K562 (cell line): ENCODE data around the gene CCDC50. TPM values are rescaled to one million over a fixed set of nuclear protein-coding genes. Genes with fewer than 3 reads are reported as not detected.

Experiments used
- ATAC-seq: fragments of 200-7000 bp; cut with Tn5 transposase; 3 replicates; pipeline ENCODE4 v1.9.1; 2020; ENCODE audit warnings: moderate library complexity
- BruUV-seq: library from RNA; stranded (reverse); fragments of 400-500 nt; replicated peaks from 2 replicates; lab custom pipeline; 2021; lab: Mats Ljungman, UMichigan
- CTCF ChIA-PET: fragments of 300-600 bp; formaldehyde crosslinking; extraction: SDS; loops from one replicate; lab custom pipeline; 2021; ENCODE audit warnings: low intra/inter-chr PET ratio; lab: Yijun Ruan, JAX
- POLR2A ChIA-PET: fragments of 300-600, 350-650 bp; sonication (Branson Sonifier 250); formaldehyde crosslinking; extraction: SDS; loops from one replicate; lab custom pipeline; 2021; ENCODE audit warnings: antibody characterized with exemption, inconsistent platforms; lab: Yijun Ruan, JAX
- DNase-seq, 4 experiments: peaks; one replicate each; pipeline versions ENCODE4 v3.0.0 to v3.0.0-alpha.2; 2011 to 2018; ENCODE audit warnings: low spot score in 3 of 4, mixed read lengths in 3 of 4; ENCODE audit errors: extremely low read depth in 1 of 4
- FAIRE-seq: peaks from 2 replicates; lab custom pipeline; 2011; peaks lifted over from hg19 to GRCh38; lab: Jason Lieb, UNC
- H2AFZ ChIP-seq: 2 replicates; pipeline ENCODE4 v1.6.0; 2011; ENCODE audit warnings: low read depth, low read length, control low read depth, inconsistent platforms
- H3K27ac ChIP-seq: fragments of 200-600 bp; 3 replicates; pipeline ENCODE4 v1.8.0; 2011; ENCODE audit warnings: low read depth, mild to moderate bottlenecking, control low read depth, inconsistent platforms, low read length, moderate library complexity, mixed read lengths; ENCODE audit errors: extremely low read depth
- H3K27me3 ChIP-seq, 2 experiments: fragments of 300-600 bp in 1 of 2; 2 replicates in 1 of 2; 3 replicates in 1 of 2; pipeline versions ENCODE4 v1.6.0 to v1.8.0; 2011; ENCODE audit warnings: inconsistent platforms in 2 of 2, low read length in 2 of 2, mild to moderate bottlenecking in 1 of 2, mixed read lengths in 1 of 2, moderate library complexity in 1 of 2; ENCODE audit not compliant: control insufficient read depth in 2 of 2, insufficient read depth in 2 of 2
- H3K36me3 ChIP-seq: fragments of 300-600 bp; 3 replicates; pipeline ENCODE4 v1.8.0; 2011; ENCODE audit warnings: mild to moderate bottlenecking, low read length, inconsistent platforms; ENCODE audit not compliant: control insufficient read depth, insufficient read depth
- H3K4me1 ChIP-seq, 2 experiments: fragments of 200-600 bp in 1 of 2; replicated peaks in 1 of 2; 2 replicates in 1 of 2; 3 replicates in 1 of 2; pipeline versions ENCODE4 v1.5.1 to v1.8.0; 2011; ENCODE audit warnings: inconsistent platforms in 2 of 2, low read length in 2 of 2, mild to moderate bottlenecking in 1 of 2, mixed read lengths in 1 of 2, moderate library complexity in 1 of 2; ENCODE audit not compliant: control insufficient read depth in 2 of 2, insufficient read depth in 2 of 2
- H3K4me2 ChIP-seq: 2 replicates; pipeline ENCODE4 v1.6.1; 2011; ENCODE audit warnings: low read length, control low read depth, inconsistent platforms, mixed read lengths; ENCODE audit not compliant: insufficient read depth
- H3K4me3 ChIP-seq: fragments of 200-600 bp; sonication (generic), shearing (Covaris generic); 2 replicates; pipeline ENCODE4 v1.5.1; 2016; ENCODE audit warnings: control low read depth, inconsistent platforms
- H3K79me2 ChIP-seq: fragments of 200-600 bp; 3 replicates; pipeline ENCODE4 v1.8.0; 2011; ENCODE audit warnings: low read length, inconsistent platforms; ENCODE audit not compliant: control insufficient read depth, insufficient read depth
- H3K9ac ChIP-seq, 2 experiments: 2 replicates each; pipeline versions ENCODE4 v1.6.0 to v1.6.1; 2011; ENCODE audit warnings: low read depth in 2 of 2, low read length in 2 of 2, control low read depth in 1 of 2, inconsistent platforms in 1 of 2, mild to moderate bottlenecking in 1 of 2, mixed read lengths in 1 of 2; ENCODE audit not compliant: insufficient read depth in 1 of 2
- H3K9me1 ChIP-seq: one replicate; pipeline ENCODE4 v1.6.0; 2011; ENCODE audit warnings: inconsistent platforms, mild to moderate bottlenecking, low read length, moderate library complexity; ENCODE audit not compliant: control insufficient read depth, insufficient read depth
- H3K9me3 ChIP-seq: replicated peaks from 2 replicates; pipeline ENCODE4 v1.5.1; 2011; ENCODE audit warnings: low read depth, low read length, inconsistent platforms; ENCODE audit not compliant: control insufficient read depth, insufficient read depth
- H4K20me1 ChIP-seq: replicated peaks from 2 replicates; pipeline ENCODE4 v1.6.1; 2011; ENCODE audit warnings: low read length, inconsistent platforms, mixed read lengths; ENCODE audit not compliant: control insufficient read depth, insufficient read depth
- ARHGAP35 ChIP-seq: fragments of 450-650 bp; IDR thresholded peaks from 2 replicates; pipeline ENCODE4 v1.6.1; 2018; ENCODE audit not compliant: partially characterized antibody
- C11orf30 ChIP-seq: fragments of 450-650 bp; IDR thresholded peaks from 2 replicates; pipeline ENCODE4 v1.6.1; 2016; ENCODE audit warnings: low read depth, mild to moderate bottlenecking
- FOXJ3 ChIP-seq: sonication (generic); formaldehyde crosslinking; IDR thresholded peaks from 2 replicates; pipeline ENCODE4 v1.4.0; 2020; ENCODE audit warnings: mild to moderate bottlenecking, missing genetic modification reagents
- IFI16 ChIP-seq: fragments of 250-450 bp; sonication (Bioruptor Pico); IDR thresholded peaks from 2 replicates; pipeline ENCODE4 v2.1.2; 2022; ENCODE audit warnings: mild to moderate bottlenecking, inconsistent platforms
- NONO ChIP-seq, 2 experiments: fragments of 200-400 bp in 1 of 2; fragments of 450-650 bp in 1 of 2; formaldehyde crosslinking in 1 of 2; IDR thresholded peaks; 2 replicates each; pipeline ENCODE4 v1.6.1; 2017; ENCODE audit warnings: low read depth in 2 of 2, mild to moderate bottlenecking in 2 of 2, moderate library complexity in 2 of 2, low read length in 1 of 2
- RAD51 ChIP-seq: fragments of 450-650 bp; IDR thresholded peaks from 2 replicates; pipeline ENCODE4 v1.7.1; 2016; ENCODE audit warnings: low read depth, mild to moderate bottlenecking, borderline replicate concordance
- SPI1 ChIP-seq: IDR thresholded peaks from 2 replicates; pipeline ENCODE4 v1.6.1; 2011; ENCODE audit warnings: low read depth, low read length, control low read depth, borderline replicate concordance
- STAT6 ChIP-seq: sonication (generic); formaldehyde crosslinking; IDR thresholded peaks from 2 replicates; pipeline ENCODE4 v1.8.1; 2023; ENCODE audit warnings: mild to moderate bottlenecking, missing genetic modification reagents
- TFE3 ChIP-seq: fragments of 450-650 bp; formaldehyde crosslinking; IDR thresholded peaks from 2 replicates; pipeline ENCODE4 v1.4.0; 2020; ENCODE audit warnings: mild to moderate bottlenecking, mixed read lengths
- U2AF2 ChIP-seq: fragments of 200-400 bp; formaldehyde crosslinking; optimal IDR thresholded peaks from 2 replicates; pipeline ENCODE3; 2017; ENCODE audit warnings: low read depth, mild to moderate bottlenecking, low read length
- ZNF316 ChIP-seq: fragments of 450-650 bp; IDR thresholded peaks from 2 replicates; pipeline ENCODE4 v1.6.1; 2016
- WGBS: fragments of 100-300 bp; shearing (Covaris generic); methylation state at CpG from one replicate; pipeline ENCODE4 v1.1.6; 2016; ENCODE audit warnings: low coverage, mixed read lengths; ENCODE audit not compliant: insufficient coverage; ENCODE audit errors: missing lambda C conversion rate; 5-methylcytosine and 5-hydroxymethylcytosine counted together
- in situ Hi-C: fragments of 300-500 bp; cut with MboI; formaldehyde crosslinking; loops from 4 replicates; pipeline ENCODE4 v1.15.0; 2018; ENCODE audit warnings: inconsistent platforms, mixed read lengths
- intact Hi-C: fragments of 100-400 bp; cut with micrococcal nuclease; formaldehyde crosslinking; loops from 2 replicates; pipeline ENCODE4 v1.14.2; 2022
- polyA plus RNA-seq, 8 experiments: library from polyadenylated mRNA; depleted of rRNA in 4 of 8; stranded (reverse) in 5 of 8; unstranded in 3 of 8; fragments of >200 nt; fragmentation: Nextera tagmentation in 2 of 8; fragmentation: Illumina TruSeq in 1 of 8; extraction: Ambion mirVana in 2 of 8; extraction: Trizol in 1 of 8; gene quantifications; 2 replicates each; pipeline versions ENCODE4 v1.2.1 to v1.2.3, GENCODE V29; 2011 to 2014; ENCODE audit warnings: inconsistent platforms in 1 of 8, missing spikeins in 1 of 8
- total RNA-seq, 7 experiments: library from RNA; depleted of rRNA in 6 of 7; stranded (reverse); fragments of >200 nt in 6 of 7; fragmentation: Illumina TruSeq in 2 of 7; extraction: Trizol in 2 of 7; gene quantifications; 2 replicates each; pipeline versions ENCODE4 v1.2.1 to v1.2.3, GENCODE V29; 2011 to 2021; ENCODE audit warnings: low replicate concordance in 1 of 7

The CCDC50 gene
- total and polyA plus RNA-seq, 9 of the 15 experiments (the other 6 are each of a cell fraction or from before 2014, with no cell fraction given), result 8.4 to 63.4 (median 40.4) TPM

- Histone ChIP-seq H2AFZ (no peak overlapping the region), H3K27me3 (no peaks in the 10 kb centered on the region), H3K27ac (peak overlapping the region; percentile 33; the same call in 1 of the 3 replicates), H4K20me1 (0 out of 2 replicates have a peak, but pooled peaks cover 7% of the 10 kb centered on the region), H3K36me3 (no peaks in the 10 kb centered on the region), H3K79me2 (peaks cover 99% of the 10 kb centered on the region), H3K4me3 (no peak overlapping the region)
- FAIRE-seq, result no peak
- ATAC-seq, result no peak
- WGBS, result 50% methylated on average over 4 of the region's 4 CpGs
- ChIA-PET POLR2A (no interaction called here), CTCF (no interaction called here)
- no TSS peak for BruUV-seq
- in situ Hi-C loops, result no loop called here
- intact Hi-C loops, result loop anchor here (5.0 kb wide), 1 partner anchor 33 kb away; no protein-coding TSS in a partner anchor
- 0 out of 2 replicates have a peak, but pooled peaks have one; percentile 12 for TF ChIP-seq SPI1
- no peak for TF ChIP-seq U2AF2
- peak; percentile 37; the same call in 1 of the 2 replicates for TF ChIP-seq C11orf30
- TF ChIP-seq ZNF316, result peak; percentile 66
- TF ChIP-seq, all 486 proteins: peak for 3
- no peaks in the 10 kb centered on the region for H3K9me1 ChIP-seq
- H3K4me2 ChIP-seq, result peak overlapping the region; percentile 2; the same call in 1 of the 2 replicates
- DNase-seq, result peak in 3 of 4 experiments; percentile 0 to 4 (median 1)
- peaks cover 9 to 38% of the 10 kb centered on the region in 2 experiments; a peak in 4 of 5 replicates for H3K4me1 ChIP-seq
- H3K9ac ChIP-seq, result peak overlapping the region in 1 of 2 experiments; percentile 23; a peak in 1 of 4 replicates
- H3K9me3 ChIP-seq, result no peaks in the 10 kb centered on the region
These were observed 5.2 kb downstream of the CCDC50 start for GRCh38 chr3:191334346-191334893.

GRCh38 chr3:191336833-191337232 is 7.6 kb downstream of the CCDC50 start:
- Histone ChIP-seq H3K4me1 (peaks cover 6 to 41% of the 10 kb centered on the region in 2 experiments; a peak in 4 of 5 replicates), H4K20me1 (no peaks in the 10 kb centered on the region), H3K4me2 (no peak overlapping the region), H3K9me3 (no peaks in the 10 kb centered on the region), H2AFZ (no peak overlapping the region), H3K4me3 (no peak overlapping the region), H3K79me2 (peaks cover 99% of the 10 kb centered on the region), H3K27ac (no peak overlapping the region; the same call in 2 of the 3 replicates), H3K36me3 (no peaks in the 10 kb centered on the region), H3K27me3 (no peaks in the 10 kb centered on the region), H3K9me1 (no peaks in the 10 kb centered on the region), H3K9ac (no peak overlapping the region)
- ChIA-PET POLR2A (interaction anchor here (1.0 to 3.2 kb wide), 4 partner anchors 8 to 30 kb away, joined by 3 to 14 read pairs (median 6); no protein-coding TSS in a partner anchor), CTCF (no interaction called here)
- FAIRE-seq (no peak), ATAC-seq (peak; percentile 25), DNase-seq (peak in 3 of 4 experiments; percentile 0 to 1 (median 1))
- WGBS, result 11% methylated on average over 2 of the region's 2 CpGs
- in situ Hi-C loops, result no loop called here
- BruUV-seq, result no TSS peak
- intact Hi-C loops, result no loop called here
- TF ChIP-seq ARHGAP35 (no peak), TFE3 (CRISPR knock-in tag) (peak; percentile 82), FOXJ3 (CRISPR knock-in tag) (no peak), STAT6 (CRISPR knock-in tag) (no peak), RAD51 (peak; percentile 63), NONO (IDR thresholded peaks at IDR 0.05; ENCODE audit: low read depth in 2 of 2, low read length in 1 of 2) (no peak), IFI16 (CRISPR knock-in tag) (no peak)
